Omental fat pad (tissue), 4 donors: Measurements from ENCODE around the gene FAM20C. TPM values are rescaled to one million over a fixed set of nuclear protein-coding genes. Genes with fewer than 3 reads are reported as not detected.

Source experiments
- ATAC-seq: fragments of 150-250 bp; one replicate; pipeline ENCODE4 v1.9.1; 2016; ENCODE audit warnings: mild to moderate bottlenecking, moderate library complexity; ENCODE audit not compliant: low FRiP score
- DNase-seq: peaks from one replicate; pipeline ENCODE4 v3.0.0-alpha.2; 2019; ENCODE audit warnings: low spot score
- total RNA-seq, 4 donors: library from RNA; depleted of rRNA; stranded (reverse); fragments of >200 nt; gene quantifications; one replicate each; pipeline ENCODE4 v1.1.0, GENCODE V29; 2016
- TF ChIP-seq, protein P1 (sequence below), 3 donors: fragments of 450-650 bp; IDR thresholded peaks; one replicate each; pipeline ENCODE4 v1.5.1; 2016 to 2017; ENCODE audit warnings: antibody characterized with exemption in 3 of 3, mild to moderate bottlenecking in 3 of 3, moderate library complexity in 2 of 3

FAM20C gene
- total RNA-seq, 4 donors from 2014 or later, result 25.5 to 119 (median 35.8) TPM

DNA sequence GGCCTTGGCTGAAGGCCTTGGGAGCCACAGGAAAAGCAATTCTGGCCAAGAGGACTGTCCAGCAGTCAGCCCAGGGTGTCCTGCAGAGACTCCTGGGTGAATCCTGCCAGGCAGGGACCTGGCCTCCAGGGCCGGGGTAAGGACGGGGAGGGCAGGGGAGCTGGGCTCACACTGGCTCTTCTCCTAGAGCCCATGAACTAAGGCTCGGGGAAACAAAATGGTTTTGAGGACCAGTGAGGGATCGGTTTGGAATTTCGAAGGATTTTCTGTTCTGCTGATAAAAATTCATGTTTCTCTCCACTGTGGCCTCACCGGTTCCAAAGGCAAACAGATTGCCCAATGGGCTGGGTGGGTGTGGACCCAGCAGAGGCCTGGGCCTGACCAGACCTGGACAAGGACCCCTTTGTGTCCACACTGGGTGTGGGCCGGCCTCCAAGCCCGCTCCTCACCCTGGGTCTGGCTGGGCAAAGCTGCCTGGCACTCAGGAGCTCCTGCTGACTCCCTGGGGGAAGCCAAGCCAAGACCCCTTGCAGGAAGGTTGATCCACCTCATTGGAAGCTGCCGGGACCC lies 27.3 kb downstream of the FAM20C start:
- TF ChIP-seq, protein P1, sequence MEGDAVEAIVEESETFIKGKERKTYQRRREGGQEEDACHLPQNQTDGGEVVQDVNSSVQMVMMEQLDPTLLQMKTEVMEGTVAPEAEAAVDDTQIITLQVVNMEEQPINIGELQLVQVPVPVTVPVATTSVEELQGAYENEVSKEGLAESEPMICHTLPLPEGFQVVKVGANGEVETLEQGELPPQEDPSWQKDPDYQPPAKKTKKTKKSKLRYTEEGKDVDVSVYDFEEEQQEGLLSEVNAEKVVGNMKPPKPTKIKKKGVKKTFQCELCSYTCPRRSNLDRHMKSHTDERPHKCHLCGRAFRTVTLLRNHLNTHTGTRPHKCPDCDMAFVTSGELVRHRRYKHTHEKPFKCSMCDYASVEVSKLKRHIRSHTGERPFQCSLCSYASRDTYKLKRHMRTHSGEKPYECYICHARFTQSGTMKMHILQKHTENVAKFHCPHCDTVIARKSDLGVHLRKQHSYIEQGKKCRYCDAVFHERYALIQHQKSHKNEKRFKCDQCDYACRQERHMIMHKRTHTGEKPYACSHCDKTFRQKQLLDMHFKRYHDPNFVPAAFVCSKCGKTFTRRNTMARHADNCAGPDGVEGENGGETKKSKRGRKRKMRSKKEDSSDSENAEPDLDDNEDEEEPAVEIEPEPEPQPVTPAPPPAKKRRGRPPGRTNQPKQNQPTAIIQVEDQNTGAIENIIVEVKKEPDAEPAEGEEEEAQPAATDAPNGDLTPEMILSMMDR (IDR thresholded peaks at IDR 0.05), result no peak
- ATAC-seq, result no peak
- no peak for DNase-seq

DNA sequence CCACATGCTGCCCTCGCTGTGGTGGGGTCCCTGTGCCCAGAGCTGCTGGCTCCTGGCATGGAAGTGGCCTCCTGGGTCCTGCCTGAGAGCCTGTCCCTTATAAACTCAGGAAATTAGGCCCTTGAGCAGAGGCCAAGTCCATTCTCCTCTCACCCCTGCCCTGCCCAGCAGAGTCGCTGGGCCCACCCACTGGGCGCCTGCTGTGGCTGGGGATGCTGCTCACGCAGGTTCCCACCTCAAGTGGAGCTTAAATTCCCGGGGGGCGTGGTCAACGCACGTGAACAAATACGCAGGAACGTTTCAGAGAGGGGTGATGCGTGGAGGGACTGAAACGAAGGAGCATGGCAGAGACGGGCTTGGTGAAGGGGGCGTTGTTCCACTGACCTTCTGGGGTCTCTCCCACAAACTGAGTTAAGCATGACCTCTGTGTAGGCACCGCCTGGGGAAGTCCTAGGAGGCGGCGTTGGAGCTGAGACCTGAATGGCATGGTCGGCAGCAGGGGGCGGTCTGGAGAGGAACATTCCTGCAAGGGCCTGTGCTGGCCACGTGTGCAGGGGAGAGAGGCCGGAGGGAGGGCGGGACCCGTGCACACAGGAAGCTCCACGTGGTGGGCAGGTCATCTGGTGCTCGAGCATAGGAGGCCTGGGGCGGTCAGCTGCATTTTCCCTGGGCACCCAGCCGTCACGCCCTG lies 27.9 kb downstream of the FAM20C start:
- ATAC-seq (no peak), DNase-seq (no peak)
- TF ChIP-seq, protein P1 (IDR thresholded peaks at IDR 0.05), result no peak

DNA sequence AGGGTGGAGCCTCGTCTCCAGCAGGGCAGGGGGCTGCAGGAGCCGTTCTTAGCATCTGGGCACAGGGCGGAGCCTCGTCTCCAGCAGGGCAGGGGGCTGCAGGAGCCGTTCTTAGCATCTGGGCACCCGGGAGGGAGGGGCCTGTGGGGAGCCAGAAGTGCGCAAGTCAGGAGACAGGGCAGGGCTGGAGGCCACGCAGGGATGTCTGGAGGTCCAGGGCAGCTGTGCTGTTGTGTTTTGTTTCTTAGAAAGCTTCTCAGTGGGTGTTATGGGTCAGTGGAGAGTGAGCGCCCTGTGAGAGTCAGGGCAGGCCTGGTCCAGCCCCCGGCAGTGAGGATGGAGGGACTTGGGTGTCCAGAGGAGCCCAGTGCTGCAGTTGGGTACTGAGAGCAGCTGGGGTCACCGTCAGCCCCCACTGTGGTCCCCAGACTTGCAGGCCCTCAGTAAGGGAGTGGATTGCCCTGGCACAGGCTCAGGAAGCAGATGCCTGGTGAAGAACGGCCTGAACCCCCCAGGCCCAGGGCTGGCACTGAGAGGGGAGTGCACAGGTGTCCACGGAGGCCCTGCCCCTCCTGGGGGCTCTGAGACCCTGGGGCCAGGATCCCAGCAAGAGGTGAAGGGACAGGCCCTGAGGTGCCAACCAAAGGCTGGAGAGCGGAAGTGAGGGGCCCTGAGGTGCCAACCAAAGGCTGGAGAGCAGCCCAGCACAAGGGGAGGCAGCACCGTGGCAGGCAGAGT lies 29.8 kb downstream of the FAM20C start:
- DNase-seq (no peak), ATAC-seq (no peak)
- TF ChIP-seq, protein P1 (IDR thresholded peaks at IDR 0.05), result no peak

DNA sequence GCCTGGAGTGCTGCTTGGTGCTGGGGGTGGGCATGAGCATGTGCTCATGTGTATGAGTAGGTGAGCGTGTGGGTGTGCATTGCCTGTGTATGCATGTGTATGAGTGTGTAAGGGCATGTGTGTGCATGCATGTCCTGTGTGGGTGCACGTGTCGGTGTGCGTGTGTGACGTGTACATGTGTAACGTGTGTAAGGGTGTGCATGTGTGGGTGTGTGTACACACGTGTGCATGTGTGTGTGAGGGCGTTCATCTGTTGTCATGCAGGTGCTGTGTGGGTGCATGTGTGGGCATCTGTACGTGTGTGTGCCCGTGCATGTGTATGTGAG lies 30.3 kb downstream of the FAM20C start:
- ATAC-seq, result no peak
- TF ChIP-seq, protein P1 (IDR thresholded peaks at IDR 0.05), result no peak

DNA sequence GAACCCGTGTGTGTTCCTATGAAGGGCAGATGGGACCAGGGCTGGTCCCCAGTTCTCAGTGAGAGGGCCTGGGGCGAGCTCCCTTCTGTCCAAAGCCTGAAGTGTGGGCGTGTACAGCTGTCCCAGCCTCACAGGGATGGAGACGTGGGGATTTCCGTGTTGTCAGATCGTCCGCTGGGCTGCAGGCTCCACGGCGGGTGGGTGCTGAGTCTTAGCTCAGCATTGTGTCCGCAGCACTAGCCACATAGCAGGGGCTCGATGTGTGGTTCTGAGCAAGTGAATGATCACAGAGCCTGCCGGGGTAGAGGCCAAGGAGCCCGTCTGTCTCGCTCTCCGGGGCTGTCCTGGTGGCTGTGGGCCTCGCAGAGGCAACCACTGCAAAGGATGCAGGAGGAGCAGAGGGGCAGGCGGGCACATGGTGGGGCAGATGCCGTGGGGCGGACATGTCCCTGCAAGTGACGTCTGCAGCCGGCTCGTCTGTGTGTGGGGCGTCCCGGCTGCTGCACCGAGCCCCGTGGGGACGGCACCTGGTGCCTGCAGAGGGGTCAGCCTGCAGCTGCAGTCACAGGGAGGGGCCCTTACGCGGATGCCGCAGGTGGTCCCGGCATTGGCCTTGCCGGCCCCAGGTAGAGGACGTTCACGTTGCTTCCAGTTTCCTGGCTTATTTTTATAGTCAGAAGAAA lies 30.9 kb downstream of the FAM20C start:
- TF ChIP-seq, protein P1 (IDR thresholded peaks at IDR 0.05), result no peak
- DNase-seq (no peak), ATAC-seq (no peak)

More for the DNA sequence above, 30.3 kb downstream of the FAM20C start:
- no peak for DNase-seq

DNA sequence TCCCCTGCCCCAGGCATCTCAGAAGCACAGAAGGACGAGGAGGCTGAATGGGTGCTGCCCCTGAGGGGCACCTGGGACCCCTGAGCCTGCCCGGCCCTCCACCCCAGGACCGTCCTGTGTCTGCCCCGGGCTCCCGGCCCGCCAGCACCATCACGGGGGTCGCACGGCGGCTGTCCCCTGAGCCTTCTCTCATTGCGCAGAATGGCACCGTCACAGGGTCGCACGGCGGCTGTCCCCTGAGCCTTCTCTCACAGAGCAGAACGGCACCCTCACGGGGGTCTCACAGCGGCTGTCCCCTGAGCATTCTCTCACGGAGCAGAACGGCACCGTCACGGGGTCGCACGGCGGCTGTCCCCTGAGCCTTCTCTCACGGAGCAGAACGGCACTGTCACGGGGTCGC lies 31.5 kb downstream of the FAM20C start:
- ATAC-seq (no peak), DNase-seq (no peak)
- TF ChIP-seq, protein P1 (IDR thresholded peaks at IDR 0.05), result no peak
